Peyer's patch (tissue), 4 donors: ENCODE data around the gene LYPD1. TPM values are rescaled to one million over a fixed set of nuclear protein-coding genes. Genes with fewer than 3 reads are reported as not detected.

Experiments
- DNase-seq, 3 donors: peaks; one replicate each; pipeline ENCODE4 v3.0.0-alpha.2; 2017 to 2019
- H3K27ac ChIP-seq, 4 donors: fragments of 200-600 bp; sonication (generic); one replicate each; pipeline ENCODE4 v1.5.1; 2016 to 2019
- H3K27me3 ChIP-seq, 2 donors: fragments of 200-600 bp; sonication (generic); one replicate each; pipeline ENCODE4 v1.5.1; 2019
- H3K36me3 ChIP-seq, 3 donors: fragments of 200-600 bp; sonication (generic); one replicate each; pipeline ENCODE4 v1.5.1; 2016 to 2019
- H3K4me1 ChIP-seq, 4 donors: fragments of 200-600 bp; sonication (generic); one replicate each; pipeline ENCODE4 v1.5.1; 2016 to 2019
- H3K4me3 ChIP-seq, 4 donors: fragments of 200-600 bp; sonication (generic); 1 replicate in 3 of 4; 2 replicates in 1 of 4; pipeline ENCODE4 v1.5.1; 2016 to 2019; ENCODE audit warnings: mild to moderate bottlenecking in 1 of 4
- H3K9me3 ChIP-seq, 4 donors: fragments of 200-600 bp; sonication (generic); one replicate each; pipeline ENCODE4 v1.5.1; 2016 to 2019; ENCODE audit warnings: mild to moderate bottlenecking in 1 of 4
- POLR2A ChIP-seq, 2 donors: fragments of 450-650 bp; IDR thresholded peaks; one replicate each; pipeline ENCODE4 v1.5.1; 2017; ENCODE audit warnings: antibody characterized with exemption in 2 of 2, mild to moderate bottlenecking in 2 of 2, moderate library complexity in 2 of 2
- total RNA-seq, 4 donors: library from RNA; depleted of rRNA; stranded (reverse); fragments of >200 nt; gene quantifications; one replicate each; pipeline ENCODE4 v1.1.0, GENCODE V29; 2016
- TF ChIP-seq, protein P1 (sequence below), 6 experiments: fragments of 450-650 bp in 4 of 6; fragments of 200-600 bp in 2 of 6; sonication (generic) in 1 of 6; IDR thresholded peaks; one replicate each; pipeline ENCODE4 v1.5.1; 2017 to 2019; ENCODE audit warnings: antibody characterized with exemption in 6 of 6, mild to moderate bottlenecking in 3 of 6, moderate library complexity in 1 of 6

Gene LYPD1
- total RNA-seq, 4 donors from 2014 or later = 0.88 TPM; not detected in 3

DNA sequence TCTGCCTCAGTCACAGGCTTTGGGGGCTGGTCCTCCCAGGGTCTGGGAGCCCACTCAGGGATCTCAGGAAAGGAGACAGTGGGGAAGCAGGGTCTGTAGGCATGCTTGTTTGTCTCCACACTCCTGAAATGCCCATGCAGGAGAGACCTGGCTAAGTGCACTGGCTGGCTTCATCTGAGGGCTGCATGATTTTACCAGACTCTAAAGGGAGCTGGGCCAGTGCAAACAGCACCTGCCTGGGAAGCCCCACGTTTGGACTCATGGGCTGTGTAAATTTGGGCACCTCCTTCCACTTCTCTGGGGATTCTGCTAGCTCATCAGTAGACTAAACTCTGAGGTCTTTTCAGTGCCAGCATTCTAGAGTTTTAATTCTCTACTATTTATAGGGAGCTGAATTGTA is 33.7 kb downstream of the LYPD1 start:
- Histone ChIP-seq H3K4me1 (peaks cover 0 to 14% (median 1%) of the 10 kb centered on the region in 4 donors), H3K27ac (no peak overlapping the region), H3K36me3 (no peaks in the 10 kb centered on the region), H3K4me3 (no peak overlapping the region), H3K27me3 (no peaks in the 10 kb centered on the region), H3K9me3 (no peaks in the 10 kb centered on the region)
- TF ChIP-seq, protein P1, sequence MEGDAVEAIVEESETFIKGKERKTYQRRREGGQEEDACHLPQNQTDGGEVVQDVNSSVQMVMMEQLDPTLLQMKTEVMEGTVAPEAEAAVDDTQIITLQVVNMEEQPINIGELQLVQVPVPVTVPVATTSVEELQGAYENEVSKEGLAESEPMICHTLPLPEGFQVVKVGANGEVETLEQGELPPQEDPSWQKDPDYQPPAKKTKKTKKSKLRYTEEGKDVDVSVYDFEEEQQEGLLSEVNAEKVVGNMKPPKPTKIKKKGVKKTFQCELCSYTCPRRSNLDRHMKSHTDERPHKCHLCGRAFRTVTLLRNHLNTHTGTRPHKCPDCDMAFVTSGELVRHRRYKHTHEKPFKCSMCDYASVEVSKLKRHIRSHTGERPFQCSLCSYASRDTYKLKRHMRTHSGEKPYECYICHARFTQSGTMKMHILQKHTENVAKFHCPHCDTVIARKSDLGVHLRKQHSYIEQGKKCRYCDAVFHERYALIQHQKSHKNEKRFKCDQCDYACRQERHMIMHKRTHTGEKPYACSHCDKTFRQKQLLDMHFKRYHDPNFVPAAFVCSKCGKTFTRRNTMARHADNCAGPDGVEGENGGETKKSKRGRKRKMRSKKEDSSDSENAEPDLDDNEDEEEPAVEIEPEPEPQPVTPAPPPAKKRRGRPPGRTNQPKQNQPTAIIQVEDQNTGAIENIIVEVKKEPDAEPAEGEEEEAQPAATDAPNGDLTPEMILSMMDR (IDR thresholded peaks at IDR 0.05) = no peak
- no peak for TF ChIP-seq POLR2A (IDR thresholded peaks at IDR 0.05)
- DNase-seq = no peak

DNA sequence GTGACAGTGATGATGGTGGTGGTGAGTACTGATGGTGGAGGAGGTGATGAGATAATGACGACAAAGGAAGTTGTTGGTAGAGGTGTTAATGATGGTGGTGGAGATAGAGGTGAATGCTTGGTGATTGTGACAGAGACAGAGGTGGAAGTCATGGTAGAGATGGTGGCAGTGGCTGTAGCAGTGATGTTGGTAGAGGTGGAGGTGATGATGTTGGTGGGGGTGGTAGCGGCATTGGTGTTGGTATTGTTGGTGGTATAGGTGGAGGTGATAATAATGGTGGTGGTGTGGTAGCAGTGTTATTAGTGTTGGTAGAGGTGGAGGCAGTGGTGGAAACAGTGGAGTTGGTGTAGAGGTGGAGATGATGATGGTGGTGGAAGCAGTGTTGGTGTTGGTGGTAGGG is 36.4 kb downstream of the LYPD1 start:
- no peaks in the 10 kb centered on the region for H3K9me3 ChIP-seq
- no peaks in the 10 kb centered on the region for H3K27me3 ChIP-seq
- H3K36me3 ChIP-seq = no peaks in the 10 kb centered on the region
- no peak for TF ChIP-seq POLR2A (IDR thresholded peaks at IDR 0.05)
- TF ChIP-seq, protein P1 (IDR thresholded peaks at IDR 0.05) = no peak
- no peak overlapping the region for H3K4me3 ChIP-seq
- DNase-seq = no peak
- H3K4me1 ChIP-seq = peaks cover 0 to 17% (median 1%) of the 10 kb centered on the region in 4 donors
- H3K27ac ChIP-seq = no peak overlapping the region

DNA sequence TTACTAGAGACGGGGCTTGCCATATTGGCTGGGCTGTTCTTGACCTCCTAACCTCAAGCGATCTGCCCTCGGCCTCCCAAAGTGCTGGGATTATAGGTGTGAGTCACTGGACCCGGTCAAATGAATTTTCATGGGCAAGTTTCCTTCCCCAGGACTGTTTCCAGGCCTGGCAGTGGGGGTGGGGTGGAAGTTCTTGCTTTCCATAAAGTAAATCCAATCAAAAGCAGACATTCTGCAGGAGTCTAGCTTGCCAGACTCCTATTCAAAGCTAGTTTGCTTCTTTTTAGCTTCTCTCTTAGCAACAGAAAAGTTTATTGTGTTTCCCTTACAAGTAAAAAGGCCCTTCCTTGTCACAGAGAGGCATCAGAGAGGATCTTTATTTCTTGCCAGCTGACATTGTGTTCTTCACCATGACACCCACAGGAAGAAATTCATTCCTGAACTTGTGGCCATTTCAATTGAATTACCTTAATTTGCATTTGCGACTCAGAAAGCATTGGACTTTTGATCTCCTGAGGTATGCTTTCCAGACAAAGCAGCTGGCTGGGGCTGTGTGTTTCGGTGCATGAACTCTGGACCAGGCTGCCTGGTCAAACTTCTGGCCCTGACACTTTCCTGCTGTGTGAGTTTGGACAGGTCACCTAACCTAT is 37.9 kb downstream of the LYPD1 start:
- H3K36me3 ChIP-seq = no peaks in the 10 kb centered on the region

DNA sequence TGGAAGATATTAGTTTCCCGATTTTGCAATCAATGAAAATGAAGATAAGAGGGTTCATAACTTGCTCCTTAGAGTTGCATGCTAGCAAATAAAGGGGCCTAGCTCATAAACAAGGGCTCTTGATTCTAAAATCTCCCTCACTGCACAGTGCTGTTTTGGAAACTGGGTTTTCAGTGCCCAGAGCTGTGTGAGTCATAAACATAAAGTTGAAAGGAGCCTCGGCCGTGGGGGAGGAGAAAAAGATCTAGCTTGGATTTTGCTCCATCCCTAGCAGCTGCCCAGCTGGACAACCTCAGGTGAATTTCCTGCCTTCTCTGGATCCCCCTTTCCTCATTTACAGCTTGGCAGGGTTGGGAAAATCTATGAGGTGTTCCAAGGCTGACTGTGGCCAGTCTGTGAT is 42.5 kb downstream of the LYPD1 start:
- H3K27me3 ChIP-seq = no peaks in the 10 kb centered on the region
- H3K36me3 ChIP-seq = no peaks in the 10 kb centered on the region
- TF ChIP-seq, protein P1 (IDR thresholded peaks at IDR 0.05) = no peak
- no peak for TF ChIP-seq POLR2A (IDR thresholded peaks at IDR 0.05)
- no peaks in the 10 kb centered on the region for H3K9me3 ChIP-seq
- peaks cover 0 to 13% (median 1%) of the 10 kb centered on the region in 4 donors for H3K4me1 ChIP-seq
- H3K4me3 ChIP-seq = no peak overlapping the region
- no peak overlapping the region for H3K27ac ChIP-seq
- DNase-seq = no peak

More for the DNA sequence above, 37.9 kb downstream of the LYPD1 start:
- peak in 1 of 3 donors; percentile 50 for DNase-seq
- Histone ChIP-seq H3K9me3 (no peaks in the 10 kb centered on the region), H3K4me1 (peaks cover 0 to 17% (median 1%) of the 10 kb centered on the region in 4 donors), H3K27me3 (no peaks in the 10 kb centered on the region), H3K27ac (peak overlapping the region in 2 of 4 donors; percentile 45), H3K4me3 (no peak overlapping the region)
- TF ChIP-seq POLR2A (IDR thresholded peaks at IDR 0.05) = no peak
- TF ChIP-seq, protein P1 (IDR thresholded peaks at IDR 0.05) = no peak

DNA sequence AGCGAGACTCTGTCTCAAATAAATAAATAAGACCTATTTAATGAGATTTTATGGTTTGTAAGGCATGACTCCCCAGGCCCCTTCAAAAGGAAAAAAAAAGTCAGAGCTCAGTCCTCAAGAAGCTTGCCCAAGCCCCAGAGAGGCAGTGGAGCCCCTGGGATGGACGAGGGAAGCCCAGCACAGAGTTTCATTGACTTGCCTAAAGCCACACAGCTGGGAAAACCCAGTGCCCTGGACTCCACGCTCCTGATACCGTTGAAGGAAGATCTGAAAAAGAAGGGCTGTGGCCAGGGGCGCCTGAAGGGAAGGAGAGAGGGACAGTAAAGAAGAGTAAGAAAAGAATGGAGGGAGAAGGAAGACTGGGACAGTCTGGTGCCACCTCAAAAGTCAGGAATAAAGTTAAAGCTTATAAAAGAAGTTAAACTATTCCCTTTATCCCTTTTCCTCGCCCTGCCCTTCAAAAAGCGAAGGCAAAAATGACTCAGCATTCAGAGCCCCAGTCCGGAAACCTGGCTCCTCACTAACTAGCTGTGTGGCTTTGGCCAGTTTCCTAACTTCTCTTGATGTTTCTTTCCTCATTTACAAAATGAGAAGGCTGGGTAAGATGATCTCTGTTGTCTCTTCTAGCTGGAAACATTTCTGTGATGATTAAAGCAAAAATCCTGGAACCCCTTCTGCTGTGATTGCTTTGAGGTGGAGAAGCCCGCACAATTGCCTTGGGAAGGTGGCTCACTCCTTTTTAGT is 46.7 kb downstream of the LYPD1 start:
- TF ChIP-seq, protein P1 (IDR thresholded peaks at IDR 0.05) = no peak
- Histone ChIP-seq H3K4me1 (no peaks in the 10 kb centered on the region), H3K27ac (no peak overlapping the region)

More for the DNA sequence above, 46.7 kb downstream of the LYPD1 start:
- no peaks in the 10 kb centered on the region for H3K9me3 ChIP-seq
- no peaks in the 10 kb centered on the region for H3K36me3 ChIP-seq
- no peaks in the 10 kb centered on the region for H3K27me3 ChIP-seq
- no peak overlapping the region for H3K4me3 ChIP-seq
- DNase-seq = no peak
